Gastrocnemius medialis (tissue), 4 donors: ENCODE data around the gene LRRC51.

Experiments
- CTCF ChIP-seq, 5 experiments: fragments of 450-650 bp in 3 of 5; fragments of 200-600 bp in 2 of 5; sonication (generic) in 2 of 5; IDR thresholded peaks in 4 of 5; conservative IDR thresholded peaks in 1 of 5; 1 replicate in 4 of 5; 2 replicates in 1 of 5; pipeline ENCODE4 v1.5.1; 2016 to 2019; ENCODE audit warnings: antibody characterized with exemption in 5 of 5, mild to moderate bottlenecking in 3 of 5, moderate library complexity in 3 of 5
- POLR2A ChIP-seq, 2 donors: fragments of 450-650 bp; IDR thresholded peaks; one replicate each; pipeline ENCODE4 v1.6.1; 2017; ENCODE audit warnings: antibody characterized with exemption in 2 of 2, mild to moderate bottlenecking in 2 of 2, moderate library complexity in 2 of 2

GRCh38 chr11:72129381-72129780, 48.7 kb downstream of the LRRC51 start:
- TF ChIP-seq CTCF (IDR thresholded peaks at IDR 0.05 in 4 of 5, conservative IDR thresholded peaks at IDR 0.05 in 1 of 5), result no peak
- TF ChIP-seq POLR2A (IDR thresholded peaks at IDR 0.05), result no peak
